NT2/D1 (cell line): ENCODE results near the gene ITGBL1.

Source experiments
- DNase-seq: peaks from one replicate; pipeline ENCODE4 v3.0.0-alpha.2; 2011; ENCODE audit warnings: low read depth, low spot score
- H3K27me3 ChIP-seq: 2 replicates; pipeline ENCODE4 v1.6.0; 2011; ENCODE audit warnings: mild to moderate bottlenecking; ENCODE audit not compliant: insufficient read length, insufficient read depth
- H3K36me3 ChIP-seq: 2 replicates; pipeline ENCODE4 v1.6.1; 2011; ENCODE audit warnings: mild to moderate bottlenecking, low read length, mixed read lengths; ENCODE audit not compliant: insufficient read depth, insufficient read length
- H3K4me1 ChIP-seq: 2 replicates; pipeline ENCODE4 v1.5.1; 2011; ENCODE audit not compliant: insufficient read depth, insufficient read length
- H3K4me3 ChIP-seq: 2 replicates; pipeline ENCODE4 v1.5.1; 2011; ENCODE audit warnings: low read depth; ENCODE audit not compliant: insufficient read length
- H3K9ac ChIP-seq: 2 replicates; pipeline ENCODE4 v1.6.0; 2011; ENCODE audit warnings: low read depth; ENCODE audit not compliant: insufficient read length
- H3K9me3 ChIP-seq: 2 replicates; pipeline ENCODE4 v1.5.1; 2011; ENCODE audit warnings: mild to moderate bottlenecking, low read length; ENCODE audit not compliant: insufficient read depth
- SUZ12 ChIP-seq: IDR thresholded peaks from 2 replicates; pipeline ENCODE4 v1.6.1; 2011; ENCODE audit not compliant: insufficient read length, insufficient read depth; ENCODE audit errors: extremely low read depth
- YY1 ChIP-seq: IDR thresholded peaks from 2 replicates; pipeline ENCODE4 v1.6.1; 2011; ENCODE audit not compliant: insufficient read length, insufficient read depth
- ZNF274 ChIP-seq: IDR thresholded peaks from 2 replicates; pipeline ENCODE4 v1.6.1; 2011; ENCODE audit warnings: mild to moderate bottlenecking, low read depth, low read length

ITGBL1 gene

GRCh38 chr13:101544979-101545378 lies 92.5 kb downstream of the ITGBL1 start:
- DNase-seq, result no peak
- no peaks in the 10 kb centered on the region for H3K4me1 ChIP-seq
- no peak overlapping the region for H3K9ac ChIP-seq
- no peak for TF ChIP-seq ZNF274
- no peak for TF ChIP-seq YY1
- H3K27me3 ChIP-seq, result no peaks in the 10 kb centered on the region
- H3K9me3 ChIP-seq, result no peaks in the 10 kb centered on the region
- H3K36me3 ChIP-seq, result no peaks in the 10 kb centered on the region
- no peak overlapping the region for H3K4me3 ChIP-seq

- H3K9ac ChIP-seq, result no peak overlapping the region
- H3K27me3 ChIP-seq, result no peaks in the 10 kb centered on the region
- no peaks in the 10 kb centered on the region for H3K36me3 ChIP-seq
- H3K4me1 ChIP-seq, result no peaks in the 10 kb centered on the region
- DNase-seq, result no peak
- no peaks in the 10 kb centered on the region for H3K9me3 ChIP-seq
- TF ChIP-seq YY1 (no peak), ZNF274 (no peak), SUZ12 (no peak)
- H3K4me3 ChIP-seq, result no peak overlapping the region
Measured at GRCh38 chr13:101545521-101545920, 93.0 kb downstream of the ITGBL1 start.

GRCh38 chr13:101552286-101552685 lies 99.8 kb downstream of the ITGBL1 start:
- no peak for DNase-seq
- H3K9ac ChIP-seq, result no peak overlapping the region
- TF ChIP-seq ZNF274 (no peak), YY1 (no peak), SUZ12 (no peak)

GRCh38 chr13:101552786-101553185 lies 100.3 kb downstream of the ITGBL1 start:
- H3K36me3 ChIP-seq, result no peaks in the 10 kb centered on the region
- H3K9me3 ChIP-seq, result no peaks in the 10 kb centered on the region
- no peak for DNase-seq
- no peak overlapping the region for H3K9ac ChIP-seq
- no peaks in the 10 kb centered on the region for H3K27me3 ChIP-seq
- H3K4me3 ChIP-seq, result no peak overlapping the region
- TF ChIP-seq YY1 (no peak), ZNF274 (no peak), SUZ12 (no peak)
- no peaks in the 10 kb centered on the region for H3K4me1 ChIP-seq

More at GRCh38 chr13:101552286-101552685, 99.8 kb downstream of the ITGBL1 start:
- H3K27me3 ChIP-seq, result no peaks in the 10 kb centered on the region
- H3K4me3 ChIP-seq, result no peak overlapping the region
- no peaks in the 10 kb centered on the region for H3K4me1 ChIP-seq
- H3K9me3 ChIP-seq, result no peaks in the 10 kb centered on the region
- H3K36me3 ChIP-seq, result no peaks in the 10 kb centered on the region

- TF ChIP-seq YY1 (no peak), ZNF274 (no peak), SUZ12 (no peak)
- no peak overlapping the region for H3K9ac ChIP-seq
- H3K4me1 ChIP-seq, result no peaks in the 10 kb centered on the region
- no peak overlapping the region for H3K4me3 ChIP-seq
- H3K27me3 ChIP-seq, result no peaks in the 10 kb centered on the region
- H3K36me3 ChIP-seq, result no peaks in the 10 kb centered on the region
- no peaks in the 10 kb centered on the region for H3K9me3 ChIP-seq
- no peak for DNase-seq
Measured at GRCh38 chr13:101554420-101555125, 102.1 kb downstream of the ITGBL1 start.

GRCh38 chr13:101555610-101556009 lies 103.1 kb downstream of the ITGBL1 start:
- Histone ChIP-seq H3K9me3 (no peaks in the 10 kb centered on the region), H3K36me3 (no peaks in the 10 kb centered on the region), H3K4me1 (no peaks in the 10 kb centered on the region), H3K4me3 (no peak overlapping the region), H3K9ac (no peak overlapping the region), H3K27me3 (no peaks in the 10 kb centered on the region)
- DNase-seq, result no peak
- TF ChIP-seq SUZ12 (no peak), YY1 (no peak), ZNF274 (no peak)

GRCh38 chr13:101556676-101557123 lies 104.2 kb downstream of the ITGBL1 start:
- Histone ChIP-seq H3K4me3 (no peak overlapping the region), H3K36me3 (no peaks in the 10 kb centered on the region), H3K9me3 (no peaks in the 10 kb centered on the region), H3K27me3 (no peaks in the 10 kb centered on the region), H3K4me1 (no peaks in the 10 kb centered on the region), H3K9ac (no peak overlapping the region)
- TF ChIP-seq SUZ12, result no peak
- TF ChIP-seq ZNF274, result no peak
- no peak for TF ChIP-seq YY1
- no peak for DNase-seq

- Histone ChIP-seq H3K9me3 (no peaks in the 10 kb centered on the region), H3K27me3 (no peaks in the 10 kb centered on the region), H3K36me3 (no peaks in the 10 kb centered on the region), H3K9ac (no peak overlapping the region), H3K4me1 (no peaks in the 10 kb centered on the region), H3K4me3 (no peak overlapping the region)
- TF ChIP-seq YY1, result no peak
- TF ChIP-seq ZNF274, result no peak
- TF ChIP-seq SUZ12, result no peak
- DNase-seq, result no peak
Measured at GRCh38 chr13:101565317-101565716, 112.8 kb downstream of the ITGBL1 start.
